ENCODE measurements around the gene COL26A1.

COL26A1 gene

GRCh38 chr7:101386558-101387231 lies 24.0 kb downstream of the COL26A1 start:
- H3K9me3 Mint-ChIP-seq (ENCODE audit: low read depth): no peaks in the 10 kb centered on the region
- H3K27ac Mint-ChIP-seq: no peak overlapping the region
- H3K4me1 Mint-ChIP-seq (ENCODE audit: low read depth): peaks cover 25% of the 10 kb centered on the region
- no peaks in the 10 kb centered on the region for H3K36me3 Mint-ChIP-seq
- H3K4me3 Mint-ChIP-seq: peak overlapping the region; percentile 30
- H3K27me3 Mint-ChIP-seq: no peaks in the 10 kb centered on the region

GRCh38 chr7:101390901-101391301 lies 28.2 kb downstream of the COL26A1 start:
- Mint-ChIP-seq H3K27ac (peak overlapping the region; percentile 89), H3K36me3 (no peaks in the 10 kb centered on the region), H3K27me3 (no peaks in the 10 kb centered on the region), H3K9me3 (ENCODE audit: low read depth) (no peaks in the 10 kb centered on the region), H3K4me1 (ENCODE audit: low read depth) (peaks cover 33% of the 10 kb centered on the region), H3K4me3 (peak overlapping the region; percentile 57)

DNA sequence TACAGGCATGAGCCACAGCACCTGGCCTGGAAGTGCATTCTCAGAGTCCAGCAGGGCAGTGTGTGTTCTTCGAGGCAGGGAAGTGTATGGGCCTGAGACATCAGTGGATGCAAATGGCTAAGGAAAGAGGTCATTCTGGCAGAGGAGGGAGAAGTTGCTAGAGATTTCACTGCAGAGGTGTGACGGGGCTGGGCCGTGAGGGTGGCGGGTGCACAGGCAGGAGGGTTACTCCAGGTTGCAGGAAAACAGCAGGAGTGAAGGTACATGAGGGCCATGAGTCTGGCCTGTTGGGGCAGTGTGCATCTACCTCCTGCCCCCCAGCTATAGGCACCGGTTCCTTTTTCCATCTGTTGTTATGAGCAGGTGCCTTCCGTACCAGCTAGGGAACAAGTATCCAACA lies 29.3 kb downstream of the COL26A1 start:
- no peaks in the 10 kb centered on the region for H3K9me3 Mint-ChIP-seq (ENCODE audit: low read depth)
- peak overlapping the region; percentile 4 for H3K4me3 Mint-ChIP-seq
- H3K27me3 Mint-ChIP-seq: no peaks in the 10 kb centered on the region
- peaks cover 28% of the 10 kb centered on the region for H3K4me1 Mint-ChIP-seq (ENCODE audit: low read depth)
- H3K36me3 Mint-ChIP-seq: no peaks in the 10 kb centered on the region
- H3K27ac Mint-ChIP-seq: no peak overlapping the region

- Mint-ChIP-seq H3K9me3 (ENCODE audit: low read depth) (no peaks in the 10 kb centered on the region), H3K27me3 (no peaks in the 10 kb centered on the region), H3K27ac (no peak overlapping the region), H3K4me1 (ENCODE audit: low read depth) (peaks cover 23% of the 10 kb centered on the region), H3K4me3 (no peak overlapping the region), H3K36me3 (no peaks in the 10 kb centered on the region)
Measured at GRCh38 chr7:101393865-101394264, 31.2 kb downstream of the COL26A1 start.

GRCh38 chr7:101395376-101395775 lies 32.7 kb downstream of the COL26A1 start:
- no peaks in the 10 kb centered on the region for H3K36me3 Mint-ChIP-seq
- no peaks in the 10 kb centered on the region for H3K27me3 Mint-ChIP-seq
- H3K9me3 Mint-ChIP-seq (ENCODE audit: low read depth): no peaks in the 10 kb centered on the region
- H3K4me3 Mint-ChIP-seq: no peak overlapping the region
- H3K27ac Mint-ChIP-seq: no peak overlapping the region
- peaks cover 19% of the 10 kb centered on the region for H3K4me1 Mint-ChIP-seq (ENCODE audit: low read depth)

GRCh38 chr7:101397243-101397642 lies 34.6 kb downstream of the COL26A1 start:
- Mint-ChIP-seq H3K4me1 (ENCODE audit: low read depth) (peaks cover 3% of the 10 kb centered on the region), H3K27ac (no peak overlapping the region), H3K27me3 (no peaks in the 10 kb centered on the region), H3K4me3 (no peak overlapping the region), H3K36me3 (no peaks in the 10 kb centered on the region), H3K9me3 (ENCODE audit: low read depth) (no peaks in the 10 kb centered on the region)

DNA sequence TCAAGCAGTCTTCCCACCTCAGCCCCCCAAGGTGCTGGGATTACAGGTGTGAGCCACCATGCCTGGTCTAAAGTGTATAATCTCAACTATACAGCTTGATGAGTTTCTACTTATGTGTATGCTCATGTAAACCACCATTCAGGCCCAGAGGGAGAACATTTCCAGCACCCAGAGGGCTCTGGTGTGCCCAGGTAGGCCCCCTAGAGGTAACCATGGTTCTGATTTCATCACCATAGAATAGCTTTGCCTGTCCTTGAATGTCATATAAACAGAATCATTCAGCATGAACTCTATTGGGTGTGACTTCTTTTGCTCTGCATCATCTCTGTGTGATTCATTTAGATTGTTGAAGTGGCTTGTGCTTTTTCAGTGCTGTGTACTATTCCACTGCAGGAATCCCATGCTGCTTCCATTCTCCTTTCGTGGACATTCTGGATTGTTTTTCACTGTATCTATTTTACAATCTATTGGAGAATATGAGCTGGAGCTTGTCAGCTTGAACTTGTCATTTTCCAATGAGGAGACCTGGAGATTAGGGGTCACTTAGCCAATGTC lies 35.2 kb downstream of the COL26A1 start:
- Mint-ChIP-seq H3K27ac (no peak overlapping the region), H3K9me3 (ENCODE audit: low read depth) (no peaks in the 10 kb centered on the region), H3K4me1 (ENCODE audit: low read depth) (peaks cover 2% of the 10 kb centered on the region), H3K27me3 (no peaks in the 10 kb centered on the region), H3K36me3 (no peaks in the 10 kb centered on the region), H3K4me3 (no peak overlapping the region)

DNA sequence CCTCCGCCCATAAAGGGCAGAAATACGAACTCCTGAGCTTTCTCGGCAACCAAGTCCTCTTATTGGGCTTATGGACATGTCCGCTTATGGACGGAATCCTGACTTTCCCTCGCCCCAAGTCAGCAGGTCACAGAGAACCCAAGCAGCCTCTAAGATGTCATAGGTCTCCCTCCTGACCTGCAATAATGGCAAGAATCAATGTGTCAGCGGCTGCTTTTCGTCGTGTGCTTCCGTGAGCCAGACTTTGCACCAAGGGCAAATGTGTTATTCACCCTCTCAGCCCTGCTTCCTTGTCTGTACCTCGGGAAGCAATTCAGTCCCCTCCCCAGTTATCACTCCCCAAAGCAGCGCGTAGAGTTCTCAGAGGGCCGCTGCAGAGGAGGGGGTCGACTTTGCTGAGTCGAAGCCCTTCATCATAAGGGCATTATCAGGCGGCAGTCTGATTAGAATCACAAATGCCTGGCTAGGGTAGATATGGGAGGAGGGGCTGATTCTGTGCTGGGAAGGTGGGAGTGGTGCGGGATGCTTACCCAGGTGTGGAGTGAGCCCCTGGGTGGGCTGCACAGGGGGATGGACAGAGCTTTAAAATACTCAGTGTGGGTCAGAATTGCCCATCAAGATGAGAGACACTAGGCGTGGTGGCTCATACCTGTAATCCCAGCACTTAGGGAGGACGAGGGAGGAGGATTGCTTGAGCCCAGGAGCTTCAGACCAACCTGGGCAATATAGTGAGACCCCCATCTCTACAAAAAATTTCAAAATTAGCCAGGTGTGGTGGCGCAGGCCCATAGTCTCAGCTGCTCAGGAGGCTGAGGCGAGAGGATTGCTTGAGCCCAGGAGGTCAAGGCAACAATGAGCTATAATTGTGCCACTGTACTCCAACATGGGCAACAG lies 36.0 kb downstream of the COL26A1 start:
- no peaks in the 10 kb centered on the region for H3K4me1 Mint-ChIP-seq (ENCODE audit: low read depth)
- H3K27me3 Mint-ChIP-seq: peaks cover 1% of the 10 kb centered on the region
- H3K36me3 Mint-ChIP-seq: no peaks in the 10 kb centered on the region
- no peak overlapping the region for H3K4me3 Mint-ChIP-seq
- H3K27ac Mint-ChIP-seq: no peak overlapping the region
- H3K9me3 Mint-ChIP-seq (ENCODE audit: low read depth): no peaks in the 10 kb centered on the region

GRCh38 chr7:101399759-101400158 lies 37.1 kb downstream of the COL26A1 start:
- H3K27me3 Mint-ChIP-seq: peaks cover 1% of the 10 kb centered on the region
- H3K4me1 Mint-ChIP-seq (ENCODE audit: low read depth): no peaks in the 10 kb centered on the region
- no peaks in the 10 kb centered on the region for H3K9me3 Mint-ChIP-seq (ENCODE audit: low read depth)
- H3K27ac Mint-ChIP-seq: no peak overlapping the region
- H3K4me3 Mint-ChIP-seq: no peak overlapping the region
- H3K36me3 Mint-ChIP-seq: no peaks in the 10 kb centered on the region

DNA sequence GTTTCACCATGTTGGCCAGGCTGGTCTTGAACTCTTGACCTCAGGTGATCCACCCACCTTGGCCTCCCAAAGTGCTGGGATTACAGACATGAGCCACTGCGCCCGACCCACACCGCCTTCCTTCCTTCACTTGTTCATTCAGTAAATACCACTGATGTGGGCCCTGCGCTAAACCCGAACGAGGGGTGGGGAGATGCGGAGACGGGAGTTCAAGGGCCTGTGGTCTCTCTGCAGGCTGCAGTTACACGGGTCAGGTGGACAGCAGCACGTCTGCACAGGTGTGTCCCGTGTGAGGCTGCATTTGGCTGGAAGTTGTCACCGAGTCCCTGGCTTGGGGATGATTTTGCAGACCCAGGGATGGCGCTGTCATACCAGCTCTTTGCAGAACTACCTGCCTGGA lies 38.1 kb downstream of the COL26A1 start:
- Mint-ChIP-seq H3K27ac (peak overlapping the region; percentile 22), H3K9me3 (ENCODE audit: low read depth) (no peaks in the 10 kb centered on the region), H3K27me3 (peaks cover 1% of the 10 kb centered on the region), H3K36me3 (peaks cover 2% of the 10 kb centered on the region), H3K4me1 (ENCODE audit: low read depth) (no peaks in the 10 kb centered on the region), H3K4me3 (no peak overlapping the region)

GRCh38 chr7:101401390-101402080 lies 38.9 kb downstream of the COL26A1 start:
- Mint-ChIP-seq H3K4me1 (ENCODE audit: low read depth) (no peaks in the 10 kb centered on the region), H3K4me3 (no peak overlapping the region), H3K9me3 (ENCODE audit: low read depth) (no peaks in the 10 kb centered on the region), H3K27ac (no peak overlapping the region), H3K27me3 (peaks cover 1% of the 10 kb centered on the region), H3K36me3 (peaks cover 2% of the 10 kb centered on the region)

DNA sequence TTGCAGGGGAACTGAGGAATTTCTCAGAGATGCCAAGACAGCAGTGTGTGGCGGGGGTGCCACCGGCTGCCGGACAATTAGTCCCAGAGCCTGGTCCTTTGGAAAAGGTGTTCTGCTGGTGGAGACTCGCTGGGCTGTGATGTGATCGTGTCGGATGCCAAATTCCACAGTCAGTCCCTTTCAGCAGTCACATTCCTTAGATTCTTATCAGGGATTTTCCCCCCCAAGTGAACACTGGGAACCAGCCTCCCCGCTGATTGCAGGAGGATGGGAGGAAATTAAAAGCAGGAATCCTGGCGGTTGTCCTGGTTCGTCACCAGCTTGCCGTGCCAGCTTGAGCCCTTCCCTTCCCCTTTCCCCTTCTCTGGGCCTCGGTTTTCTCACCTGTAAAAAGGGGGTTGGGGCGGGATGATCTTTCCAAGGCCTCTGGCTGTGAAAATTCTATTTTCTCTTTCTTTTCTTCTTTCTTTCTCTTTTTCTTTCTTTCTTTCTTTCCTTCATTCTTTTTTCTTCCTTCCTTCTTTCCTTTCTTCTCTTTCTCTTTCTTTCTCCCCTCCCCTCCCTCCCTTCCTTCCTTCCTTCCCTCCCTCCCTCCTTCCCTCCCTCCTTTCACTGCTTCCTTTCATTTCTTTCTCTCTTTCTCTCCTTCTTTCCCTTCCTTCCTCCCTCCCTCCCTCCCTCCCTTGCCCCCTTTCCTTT lies 39.6 kb downstream of the COL26A1 start:
- Mint-ChIP-seq H3K27ac (no peak overlapping the region), H3K27me3 (peaks cover 1% of the 10 kb centered on the region), H3K4me3 (no peak overlapping the region), H3K36me3 (peaks cover 2% of the 10 kb centered on the region), H3K4me1 (ENCODE audit: low read depth) (no peaks in the 10 kb centered on the region), H3K9me3 (ENCODE audit: low read depth) (no peaks in the 10 kb centered on the region)

- H3K9me3 Mint-ChIP-seq (ENCODE audit: low read depth): no peaks in the 10 kb centered on the region
- peaks cover 2% of the 10 kb centered on the region for H3K36me3 Mint-ChIP-seq
- peaks cover 1% of the 10 kb centered on the region for H3K27me3 Mint-ChIP-seq
- no peaks in the 10 kb centered on the region for H3K4me1 Mint-ChIP-seq (ENCODE audit: low read depth)
- no peak overlapping the region for H3K4me3 Mint-ChIP-seq
- H3K27ac Mint-ChIP-seq: no peak overlapping the region
Measured at GRCh38 chr7:101402835-101403234, 40.2 kb downstream of the COL26A1 start.

DNA sequence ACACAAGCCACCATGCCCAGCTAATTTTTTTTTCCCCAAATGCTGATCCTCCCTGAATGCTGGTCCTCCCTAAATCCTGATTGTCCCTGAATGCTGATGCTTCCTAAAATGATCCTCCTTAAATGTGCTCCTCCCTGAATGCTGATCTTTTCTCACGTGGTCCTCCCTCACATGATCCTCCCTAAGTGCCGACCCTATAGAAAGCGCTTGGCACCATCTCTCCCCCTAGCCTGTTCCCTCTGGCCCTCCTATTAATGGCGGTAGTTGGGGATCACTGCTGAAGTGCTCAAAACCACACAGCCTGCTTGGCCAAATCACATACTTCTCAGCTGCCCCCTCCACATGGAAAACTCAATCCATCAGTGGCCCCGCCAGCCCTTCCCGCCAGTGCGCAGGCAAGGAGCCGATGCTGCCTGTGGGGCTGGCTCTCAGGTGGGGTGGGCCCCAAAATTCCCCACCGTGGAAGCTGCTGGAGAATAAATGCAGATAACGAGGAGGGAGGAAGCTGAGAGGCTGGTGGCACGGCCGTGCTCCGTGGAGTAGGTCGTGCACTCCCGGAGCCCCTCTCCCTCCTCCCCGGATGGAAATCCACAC lies 42.9 kb downstream of the COL26A1 start:
- peaks cover 1% of the 10 kb centered on the region for H3K27me3 Mint-ChIP-seq
- no peak overlapping the region for H3K27ac Mint-ChIP-seq
- peaks cover 6% of the 10 kb centered on the region for H3K9me3 Mint-ChIP-seq (ENCODE audit: low read depth)
- H3K4me1 Mint-ChIP-seq (ENCODE audit: low read depth): no peaks in the 10 kb centered on the region
- no peak overlapping the region for H3K4me3 Mint-ChIP-seq
- H3K36me3 Mint-ChIP-seq: peaks cover 5% of the 10 kb centered on the region
